H1 (cell line): ENCODE measurements around the gene IER5.

Experiments used
- CTCF ChIP-seq, 3 experiments: IDR thresholded peaks; 1 replicate in 2 of 3; 2 replicates in 1 of 3; pipeline versions ENCODE4 v1.5.1 to v1.6.1; 2011; ENCODE audit warnings: low read length in 3 of 3, mild to moderate bottlenecking in 3 of 3, inconsistent platforms in 2 of 3, low read depth in 1 of 3, moderate library complexity in 1 of 3; ENCODE audit not compliant: insufficient read depth in 1 of 3; ENCODE audit errors: control extremely low read depth in 1 of 3
- EZH2 ChIP-seq: fragments of 200-600 bp; sonication (generic); IDR thresholded peaks from 2 replicates; pipeline ENCODE4 v1.7.1; 2012; ENCODE audit warnings: low read depth, mild to moderate bottlenecking, moderate library complexity, low read length, inconsistent platforms; ENCODE audit not compliant: severe bottlenecking

GRCh38 chr1:181115368-181115684 is 26.8 kb downstream of the IER5 start:
- TF ChIP-seq CTCF (IDR thresholded peaks at IDR 0.05; ENCODE audit: control extremely low read depth in 1 of 3, insufficient read depth in 1 of 3, low read depth in 1 of 3, low read length in 3 of 3) (no peak), EZH2 (no peak)
